IPS-NIHi7 (cell line): ENCODE measurements around the gene KLHL5.
A peak's percentile ranks its signal among the peaks of the same experiment; 100 is the strongest.
"Not testable (repeated sequence)": the region's sequence is repeated elsewhere in the genome, so short reads cannot be mapped to it uniquely, and the experiment has no call there.

Experiments used
- DNase-seq: peaks from one replicate; pipeline ENCODE4 v3.0.0; 2012; ENCODE audit warnings: mixed read lengths; ENCODE audit errors: extremely low spot score

The KLHL5 gene, protein sequence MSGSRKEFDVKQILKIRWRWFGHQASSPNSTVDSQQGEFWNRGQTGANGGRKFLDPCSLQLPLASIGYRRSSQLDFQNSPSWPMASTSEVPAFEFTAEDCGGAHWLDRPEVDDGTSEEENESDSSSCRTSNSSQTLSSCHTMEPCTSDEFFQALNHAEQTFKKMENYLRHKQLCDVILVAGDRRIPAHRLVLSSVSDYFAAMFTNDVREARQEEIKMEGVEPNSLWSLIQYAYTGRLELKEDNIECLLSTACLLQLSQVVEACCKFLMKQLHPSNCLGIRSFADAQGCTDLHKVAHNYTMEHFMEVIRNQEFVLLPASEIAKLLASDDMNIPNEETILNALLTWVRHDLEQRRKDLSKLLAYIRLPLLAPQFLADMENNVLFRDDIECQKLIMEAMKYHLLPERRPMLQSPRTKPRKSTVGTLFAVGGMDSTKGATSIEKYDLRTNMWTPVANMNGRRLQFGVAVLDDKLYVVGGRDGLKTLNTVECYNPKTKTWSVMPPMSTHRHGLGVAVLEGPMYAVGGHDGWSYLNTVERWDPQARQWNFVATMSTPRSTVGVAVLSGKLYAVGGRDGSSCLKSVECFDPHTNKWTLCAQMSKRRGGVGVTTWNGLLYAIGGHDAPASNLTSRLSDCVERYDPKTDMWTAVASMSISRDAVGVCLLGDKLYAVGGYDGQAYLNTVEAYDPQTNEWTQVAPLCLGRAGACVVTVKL

DNA sequence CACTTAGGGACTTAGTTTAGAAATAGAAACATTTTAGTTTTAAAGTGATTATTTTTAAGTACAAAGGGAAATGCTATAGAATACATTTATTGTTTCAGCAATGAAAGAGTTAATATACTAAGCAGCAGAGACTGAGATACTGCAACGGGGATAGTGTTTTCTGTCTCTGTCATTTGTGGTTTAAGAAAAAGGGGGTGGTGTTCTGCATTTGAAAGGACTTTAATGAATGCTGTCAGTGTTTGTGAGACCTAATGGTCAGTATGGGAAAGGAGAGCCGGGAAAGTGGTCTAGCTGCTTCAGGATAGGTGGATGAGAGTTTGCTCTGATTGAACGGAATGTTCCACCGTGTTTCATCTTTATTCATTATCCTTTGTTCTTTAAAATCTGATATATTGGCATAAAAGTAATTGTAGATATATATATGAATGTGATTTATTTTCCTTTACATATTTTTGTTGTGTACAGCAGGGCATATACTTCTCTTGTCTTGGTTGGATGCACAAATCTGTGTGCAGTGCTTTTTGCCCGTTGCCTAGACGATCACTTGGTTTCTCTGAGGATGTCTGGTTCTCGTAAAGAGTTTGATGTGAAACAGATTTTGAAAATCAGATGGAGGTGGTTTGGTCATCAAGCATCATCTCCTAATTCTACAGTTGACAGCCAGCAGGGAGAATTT is at the start of gene KLHL5:
TSS of gene KLHL5 (plus strand) at position 139 of the 676 bp plus-strand sequence. CDS start at position 560, 421 bp downstream.
- peak; percentile 64 for DNase-seq

DNA sequence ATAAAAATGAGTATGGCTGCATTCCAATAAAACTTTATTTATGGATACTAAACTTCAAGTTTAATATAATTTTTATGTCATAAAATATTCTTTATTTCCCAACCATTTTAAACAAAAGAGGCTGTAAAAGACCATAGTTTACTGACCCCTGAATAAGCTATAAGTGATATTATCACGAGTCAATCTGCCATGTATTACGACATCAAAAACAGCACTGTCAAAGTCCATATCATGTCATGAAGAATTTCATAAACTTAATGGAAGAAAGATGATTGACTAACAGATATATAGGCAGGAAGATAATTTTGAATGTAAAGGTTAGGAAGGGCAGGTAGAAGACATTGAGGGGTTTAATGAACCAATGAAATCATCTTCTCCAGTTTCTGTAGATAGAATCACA is 48.0 kb upstream of the KLHL5 start:
- no peak for DNase-seq

DNA sequence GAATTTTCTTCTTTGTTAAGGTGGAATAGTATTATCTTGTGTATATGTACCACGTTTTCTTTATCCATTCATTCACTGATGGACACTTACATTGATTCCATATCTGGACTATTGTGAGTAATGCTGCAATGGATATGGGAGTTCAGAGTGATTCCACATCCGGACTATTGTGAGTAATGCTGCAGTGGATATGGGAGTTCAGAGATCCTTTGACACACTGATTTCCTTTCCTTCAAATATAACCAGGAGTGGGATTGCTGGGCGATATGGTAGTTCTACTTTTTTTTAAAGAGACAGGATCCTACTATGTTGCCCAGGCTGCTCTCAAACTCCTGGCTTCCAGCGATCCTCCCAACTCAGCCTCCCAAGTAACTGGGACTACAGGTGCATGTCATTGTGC is 41.9 kb upstream of the KLHL5 start:
- DNase-seq = no peak

- DNase-seq = no peak
Observed at GRCh38 chr4:39021631-39022030, 40.4 kb upstream of the KLHL5 start.

- no peak for DNase-seq
Observed at GRCh38 chr4:39022241-39022640, 39.8 kb upstream of the KLHL5 start.

GRCh38 chr4:39023059-39023458 is 39.0 kb upstream of the KLHL5 start:
- no peak for DNase-seq

GRCh38 chr4:39024311-39024865 is 37.6 kb upstream of the KLHL5 start:
- DNase-seq = no peak

DNA sequence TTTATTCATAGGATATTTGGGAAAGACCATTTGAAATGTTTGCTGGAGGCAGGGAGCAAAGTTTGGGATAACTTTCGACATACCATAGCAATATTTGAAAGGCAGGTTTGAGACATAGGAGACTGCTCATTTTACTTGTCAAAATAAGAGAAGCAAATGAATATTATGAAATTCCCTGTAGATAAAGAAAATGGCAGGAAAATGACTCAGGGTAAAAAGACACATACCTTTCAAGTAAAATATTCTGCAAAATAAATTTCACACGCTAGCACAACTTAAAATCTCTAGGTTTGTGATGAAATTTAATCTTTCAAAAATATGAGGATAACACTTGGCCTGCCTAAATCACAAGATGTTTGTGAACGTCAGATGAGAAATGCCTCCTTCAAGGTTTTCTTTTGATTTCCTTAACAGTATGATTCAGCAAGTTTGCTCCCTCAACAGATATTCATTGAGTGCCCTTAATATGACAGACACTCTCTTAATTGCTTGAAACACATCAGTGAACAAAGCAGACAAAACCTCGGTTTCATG is 36.4 kb upstream of the KLHL5 start:
- DNase-seq = no peak

DNA sequence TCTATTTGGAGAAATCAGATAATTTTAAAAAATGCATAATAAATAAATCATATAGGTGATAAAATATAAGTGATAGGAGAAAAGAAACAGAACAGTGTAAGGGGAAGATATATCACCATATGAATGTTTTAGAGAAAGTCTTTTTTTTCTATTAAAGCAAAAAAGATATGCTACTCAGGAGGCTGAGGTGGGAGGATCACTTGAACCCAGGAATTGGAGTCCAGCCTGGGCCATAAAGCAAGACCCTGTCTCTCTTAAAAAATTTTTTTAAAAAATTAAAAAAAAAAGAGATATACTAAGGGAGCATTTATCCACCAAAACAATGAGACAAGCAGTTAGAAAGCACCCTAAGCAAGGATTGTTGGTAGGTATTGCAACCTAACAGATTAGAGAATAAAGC is 35.9 kb upstream of the KLHL5 start:
- DNase-seq = no peak

DNA sequence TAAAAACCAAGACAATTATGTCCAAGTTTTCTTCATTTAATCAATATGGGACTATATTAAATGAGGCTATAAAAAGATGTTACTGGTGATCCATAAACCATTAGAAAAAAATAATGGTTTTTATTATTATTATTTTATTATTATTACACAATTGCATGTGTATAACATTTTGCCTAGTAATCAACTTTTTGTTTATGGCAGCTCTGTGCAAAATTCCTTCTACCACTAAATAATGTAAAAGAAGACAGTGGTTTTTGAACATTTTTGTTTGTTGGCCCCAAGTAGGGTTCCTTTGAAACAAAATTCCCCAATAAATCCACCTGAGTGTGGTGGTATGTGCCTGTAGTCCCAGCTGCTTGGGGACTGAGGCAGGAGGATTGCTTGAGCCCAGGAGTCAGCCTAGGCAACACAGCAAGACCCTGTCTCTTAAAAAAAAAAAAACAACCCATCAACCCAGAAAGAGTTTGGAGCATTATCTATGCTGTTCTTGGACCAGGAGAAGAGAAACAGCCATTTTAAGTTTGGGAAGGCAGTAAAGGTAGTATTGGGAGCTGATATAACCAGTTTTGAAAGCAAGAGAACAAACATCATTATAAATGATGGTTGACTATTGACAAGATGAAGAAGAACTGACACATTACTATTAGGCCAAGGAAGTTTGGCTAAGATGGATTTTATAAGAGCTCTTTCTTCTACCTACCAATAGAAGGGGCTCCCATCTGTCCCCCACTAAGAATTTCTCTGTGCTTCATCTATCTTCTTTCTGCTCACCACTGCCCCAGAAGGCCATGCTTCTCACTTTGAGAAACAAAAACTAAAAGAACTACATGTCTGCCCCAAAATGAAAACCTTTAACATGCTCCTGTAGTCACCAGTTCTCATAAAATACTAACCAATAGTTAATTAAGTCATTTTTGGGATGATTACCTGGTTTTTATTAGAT is 32.0 kb upstream of the KLHL5 start:
- no peak for DNase-seq

GRCh38 chr4:39030725-39031124 is 31.3 kb upstream of the KLHL5 start:
- no peak for DNase-seq

- DNase-seq = not testable (repeated sequence)
Observed at GRCh38 chr4:39031590-39032020, 30.4 kb upstream of the KLHL5 start.

GRCh38 chr4:39032218-39033085 is 29.6 kb upstream of the KLHL5 start, which contains the start of gene TMEM156:
TSS of gene TMEM156 (minus strand) at chr4:39032409. CDS start at chr4:39032313, 96 bp downstream.
- DNase-seq = no peak

DNA sequence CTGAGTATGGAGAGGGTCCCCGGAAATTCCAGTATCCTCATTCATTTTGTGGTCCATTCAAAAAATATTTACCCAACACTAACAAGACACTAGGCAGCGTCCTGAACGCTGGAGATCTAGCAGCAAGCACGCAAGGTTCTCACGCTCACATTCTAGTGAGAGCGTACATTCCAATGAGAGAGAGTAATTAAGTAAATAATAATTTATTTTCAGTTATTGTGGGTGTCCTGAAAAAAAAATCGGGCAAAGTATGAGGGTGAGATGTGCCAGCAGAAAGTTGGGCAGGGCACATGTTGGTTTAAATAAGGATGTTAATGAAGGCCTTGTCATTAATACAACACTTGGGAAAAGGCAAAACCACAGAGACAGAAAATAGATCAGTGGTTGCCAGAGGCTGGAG is 25.9 kb upstream of the KLHL5 start:
- DNase-seq = no peak

GRCh38 chr4:39037491-39037825 is 24.6 kb upstream of the KLHL5 start:
- no peak for DNase-seq

DNA sequence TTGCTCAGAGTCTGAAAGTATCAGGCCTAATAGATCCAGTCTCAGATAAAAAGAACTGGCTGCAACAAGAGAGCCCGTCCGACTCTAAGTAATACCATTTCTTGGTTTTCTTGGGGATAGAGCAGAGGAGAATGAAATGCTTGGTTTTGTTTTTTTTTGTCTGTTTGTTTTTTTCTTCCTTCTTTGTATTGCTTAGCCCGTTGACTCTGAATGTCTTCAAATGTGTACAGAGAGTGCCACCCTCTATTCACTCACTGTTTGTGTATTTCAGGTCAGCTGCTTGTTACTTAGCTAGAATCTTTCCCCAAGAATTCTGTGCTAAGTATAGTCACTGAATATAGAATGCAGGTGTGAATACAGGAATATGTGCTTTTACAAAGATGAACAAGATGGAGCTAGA is 24.1 kb upstream of the KLHL5 start:
- no peak for DNase-seq

DNA sequence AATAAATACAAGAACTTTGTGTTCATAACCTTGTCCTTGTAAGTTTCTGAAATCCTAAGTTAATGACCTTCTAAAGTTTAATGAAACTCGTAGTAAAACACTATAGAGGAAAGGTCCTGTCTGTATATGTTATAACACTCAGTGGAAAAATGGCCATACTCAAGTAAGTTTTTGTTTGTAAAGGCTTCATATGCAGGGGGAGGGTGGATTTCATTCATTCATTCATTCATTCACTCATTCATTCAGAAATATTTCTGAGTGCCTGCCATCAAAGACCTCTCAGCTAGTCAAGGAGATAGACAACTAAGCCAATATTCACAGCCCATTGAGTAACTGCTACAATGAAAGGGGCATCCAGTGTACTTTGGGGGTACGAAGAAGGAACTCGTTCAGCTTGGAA is 22.9 kb upstream of the KLHL5 start:
- DNase-seq = no peak

DNA sequence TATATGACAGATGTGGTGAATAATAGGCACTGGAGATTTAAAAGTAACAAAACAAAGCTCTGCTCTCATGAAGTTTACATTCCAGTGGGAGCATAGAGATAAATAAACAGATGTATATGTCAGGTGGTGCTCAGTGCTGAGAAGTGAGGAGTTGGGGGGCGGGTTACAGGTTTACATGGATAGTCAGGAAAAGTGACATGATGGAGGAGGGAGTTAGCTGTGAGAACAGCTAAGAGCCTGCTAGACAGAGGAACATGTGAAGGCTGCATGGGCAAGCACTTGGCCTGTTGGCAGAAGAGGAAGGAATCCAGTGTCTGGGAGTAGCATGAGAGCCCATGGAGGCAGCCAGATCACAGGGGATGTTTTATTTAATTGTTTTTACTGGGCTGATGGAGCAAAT is 19.7 kb upstream of the KLHL5 start:
- no peak for DNase-seq

DNA sequence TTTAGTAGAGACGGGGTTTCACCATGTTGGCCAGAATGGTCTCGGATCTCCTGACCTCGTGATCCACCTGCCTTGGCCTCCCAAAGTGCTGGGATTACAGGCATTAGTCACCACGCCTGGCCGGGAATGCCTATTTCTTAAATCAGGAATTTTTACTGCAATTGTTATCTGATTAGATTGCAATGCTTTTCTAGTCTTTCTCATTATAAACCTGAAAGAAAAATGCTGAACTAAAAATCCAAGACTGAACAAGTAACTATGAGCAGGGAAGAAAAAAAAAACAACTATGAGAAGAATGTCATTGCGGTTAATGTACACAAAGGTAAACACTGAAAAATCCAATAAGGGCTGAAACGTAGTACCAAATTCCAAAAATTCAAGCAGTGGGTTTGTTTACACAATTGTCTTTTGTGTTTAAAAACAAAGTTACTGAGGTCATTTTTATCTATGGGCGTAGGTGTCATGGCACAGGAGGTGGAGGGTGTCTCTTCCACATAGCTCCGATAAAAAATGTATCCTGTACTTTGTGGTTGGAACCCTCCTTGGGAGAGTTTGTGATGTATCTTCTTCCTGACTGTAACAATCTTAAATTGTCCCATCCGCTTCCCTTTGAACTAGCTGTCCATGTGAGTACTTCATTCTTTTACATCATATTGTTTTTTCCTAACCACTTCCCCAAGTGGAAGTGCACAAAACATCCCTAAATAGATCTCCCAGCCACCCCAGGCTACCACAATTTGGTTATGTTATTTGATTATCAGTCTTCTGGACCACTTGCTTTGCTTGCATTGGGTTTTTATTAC is 18.8 kb upstream of the KLHL5 start:
- no peak for DNase-seq
